Ovary (tissue), 9 donors: ENCODE data around the gene CHAD. TPM values are rescaled to one million over a fixed set of nuclear protein-coding genes. Genes with fewer than 3 reads are reported as not detected.

Experiments
- DNase-seq, 5 donors: peaks; one replicate each; pipeline ENCODE4 v3.0.0-alpha.2; 2019 to 2020
- H3K27ac ChIP-seq, 2 donors: fragments of 200-600 bp; one replicate each; pipeline versions ENCODE4 v1.5.1 to v1.8.0; 2019 to 2022
- H3K27me3 ChIP-seq: fragments of 200-600 bp; one replicate; pipeline ENCODE4 v1.8.0; 2022
- H3K36me3 ChIP-seq: fragments of 200-600 bp; sonication (generic); one replicate; pipeline ENCODE4 v1.5.1; 2019
- H3K4me1 ChIP-seq: one replicate; pipeline ENCODE4 v1.8.1; 2013; ENCODE audit warnings: mild to moderate bottlenecking, moderate library complexity; ENCODE audit not compliant: insufficient read depth
- H3K4me3 ChIP-seq: fragments of 200-600 bp; sonication (generic); one replicate; pipeline ENCODE4 v1.5.1; 2017
- H3K9me3 ChIP-seq, 2 donors: fragments of 200-600 bp in 1 of 2; sonication (generic) in 1 of 2; one replicate each; pipeline versions ENCODE4 v1.5.1 to v1.8.1; 2013 to 2019; ENCODE audit warnings: mild to moderate bottlenecking in 1 of 2, moderate library complexity in 1 of 2
- CTCF ChIP-seq, 3 donors: fragments of 450-650 bp in 2 of 3; fragments of 200-600 bp in 1 of 3; IDR thresholded peaks; one replicate each; pipeline versions ENCODE4 v1.5.1 to v1.8.0; 2016 to 2022; ENCODE audit warnings: antibody characterized with exemption in 3 of 3, mild to moderate bottlenecking in 1 of 3
- EP300 ChIP-seq: sonication (generic); formaldehyde crosslinking; IDR thresholded peaks from one replicate; pipeline ENCODE4 v1.6.1; 2017; ENCODE audit warnings: antibody characterized with exemption
- POLR2A ChIP-seq: fragments of 450-650 bp; IDR thresholded peaks from one replicate; pipeline ENCODE4 v1.6.1; 2017; ENCODE audit warnings: antibody characterized with exemption, mild to moderate bottlenecking, moderate library complexity
- WGBS, 3 donors: extraction: QIAGEN DNeasy Blood & Tissue Kit in 1 of 3; methylation state at CpG; one replicate each; pipeline versions ENCODE4 v1.1.5 to v1.1.7; 2013 to 2017; 5-methylcytosine and 5-hydroxymethylcytosine counted together
- intact Hi-C, 4 donors: fragments of 100-400 bp; cut with DNase I; formaldehyde crosslinking; loops; one replicate each; pipeline versions ENCODE4 v1.11.0 to v1.15.1; 2022 to 2023
- polyA plus RNA-seq, 2 donors: library from polyadenylated mRNA; stranded (reverse); fragments of 200-250 nt in 1 of 2; fragments of 350-450 nt in 1 of 2; fragmentation: Illumina TruSeq in 1 of 2; extraction: RNeasy Lipid Tissue Mini Kit (QIAGEN cat#74804) in 1 of 2; gene quantifications; one replicate each; pipeline ENCODE4 v1.2.3, GENCODE V29; 2013 to 2014
- total RNA-seq, 7 donors: library from RNA; depleted of rRNA in 2 of 7; stranded (reverse); fragments of >200 nt in 2 of 7; fragmentation: NEBNext Ultra II Directional in 3 of 7; extraction: Animal tissue kit (Norgen Biotek cat#: 25700) in 3 of 7; gene quantifications; one replicate each; pipeline versions ENCODE4 v1.1.0 to v1.2.4, GENCODE V29; 2016 to 2023
- donor health status: DM: no; HTN: no; CAD: no; lungs with moderate emphysema.
- donor health status: DM: no; HTN: no; CAD: no.
- donor health status: Bipolar disorder and iron deficiency.
- donor health status: DM: yes; HTN: yes; CAD: no.
- donor health status: DM: no; HTN: no; CAD: no.
- donor health status: DM: yes; HTN: yes; CAD: no.

Gene CHAD
- total and polyA plus RNA-seq, 9 donors: 0.18 to 2.5 (median 0.46) TPM; not detected in 1

DNA sequence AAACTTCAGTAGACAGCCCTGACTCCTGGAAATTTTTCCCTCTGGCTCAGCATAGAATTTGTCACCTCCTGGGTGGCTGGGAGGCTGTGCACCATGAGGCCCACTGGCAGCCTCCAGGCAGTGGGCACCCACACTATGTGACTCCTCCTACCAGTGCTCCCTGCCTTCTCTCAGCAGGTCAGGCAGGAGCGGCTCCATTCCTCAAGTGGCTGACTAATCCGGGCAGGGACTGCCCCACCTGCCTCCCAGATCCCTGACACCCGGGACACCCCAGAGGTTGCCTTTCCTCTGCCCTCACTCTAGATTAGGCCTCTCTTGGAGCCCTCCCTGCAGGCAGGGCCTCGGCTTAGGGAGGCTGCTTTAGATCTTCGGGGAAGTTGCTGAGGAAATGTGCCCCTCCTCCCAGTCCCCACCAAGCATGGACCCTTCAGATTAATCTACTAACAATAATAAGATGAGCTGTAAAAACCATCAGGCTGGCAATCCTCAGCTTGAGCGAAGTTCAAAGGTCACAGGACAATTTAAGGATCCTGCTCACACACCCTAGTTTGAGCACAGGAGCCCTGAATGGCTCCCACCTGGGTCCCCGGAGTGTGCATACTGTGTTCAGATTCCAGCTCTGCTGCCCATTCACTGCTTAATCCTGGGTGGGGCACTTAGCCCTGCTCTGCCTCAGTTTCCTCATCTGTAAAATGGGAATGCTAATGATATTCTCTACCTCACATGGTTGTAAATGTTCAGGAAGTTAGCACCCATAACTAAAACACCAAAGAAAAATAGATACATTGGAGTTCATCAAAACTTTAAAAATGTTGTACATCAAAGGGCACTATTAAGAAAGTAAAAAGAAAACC lies 29.6 kb upstream of the CHAD start:
- TF ChIP-seq POLR2A (no peak), CTCF (IDR thresholded peaks at IDR 0.05) (no peak), EP300 (no peak)
- H3K4me1 ChIP-seq: no peaks in the 10 kb centered on the region
- intact Hi-C loops: no loop called here
- DNase-seq: no peak
- H3K27me3 ChIP-seq: no peaks in the 10 kb centered on the region
- no peaks in the 10 kb centered on the region for H3K36me3 ChIP-seq
- WGBS, 3 donors: 82 to 87% (median 82%) methylated on average over 7 of the region's 7 CpGs
- H3K4me3 ChIP-seq: no peak overlapping the region
- H3K27ac ChIP-seq: no peak overlapping the region
- H3K9me3 ChIP-seq: no peaks in the 10 kb centered on the region

DNA sequence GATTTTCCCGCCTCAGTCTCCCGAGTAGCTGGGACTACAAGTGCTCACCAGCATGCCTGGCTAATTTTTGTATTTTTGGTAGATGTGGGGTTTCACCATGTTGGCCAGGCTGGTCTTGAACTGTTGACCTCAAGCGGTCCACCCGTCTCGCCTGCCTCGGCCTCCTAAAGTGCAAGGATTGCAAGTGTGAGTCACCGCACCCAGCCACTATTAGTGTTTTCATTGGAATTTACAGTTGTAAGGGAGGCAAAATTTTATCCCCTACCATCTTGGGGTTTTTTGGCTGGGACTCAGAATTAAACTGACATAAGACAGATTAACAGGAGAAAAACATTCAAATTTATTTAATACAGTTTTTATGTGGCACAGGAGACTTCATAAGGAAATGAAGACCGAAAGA lies 27.2 kb upstream of the CHAD start:
- intact Hi-C loops: no loop called here
- DNase-seq: no peak
- Histone ChIP-seq H3K27ac (no peak overlapping the region), H3K36me3 (no peaks in the 10 kb centered on the region), H3K4me1 (no peaks in the 10 kb centered on the region), H3K9me3 (no peaks in the 10 kb centered on the region), H3K4me3 (no peak overlapping the region), H3K27me3 (no peaks in the 10 kb centered on the region)
- WGBS, 3 donors: 89 to 93% (median 93%) methylated on average over 8 of the region's 8 CpGs
- no peak for TF ChIP-seq CTCF (IDR thresholded peaks at IDR 0.05)
- no peak for TF ChIP-seq POLR2A
- TF ChIP-seq EP300: no peak

DNA sequence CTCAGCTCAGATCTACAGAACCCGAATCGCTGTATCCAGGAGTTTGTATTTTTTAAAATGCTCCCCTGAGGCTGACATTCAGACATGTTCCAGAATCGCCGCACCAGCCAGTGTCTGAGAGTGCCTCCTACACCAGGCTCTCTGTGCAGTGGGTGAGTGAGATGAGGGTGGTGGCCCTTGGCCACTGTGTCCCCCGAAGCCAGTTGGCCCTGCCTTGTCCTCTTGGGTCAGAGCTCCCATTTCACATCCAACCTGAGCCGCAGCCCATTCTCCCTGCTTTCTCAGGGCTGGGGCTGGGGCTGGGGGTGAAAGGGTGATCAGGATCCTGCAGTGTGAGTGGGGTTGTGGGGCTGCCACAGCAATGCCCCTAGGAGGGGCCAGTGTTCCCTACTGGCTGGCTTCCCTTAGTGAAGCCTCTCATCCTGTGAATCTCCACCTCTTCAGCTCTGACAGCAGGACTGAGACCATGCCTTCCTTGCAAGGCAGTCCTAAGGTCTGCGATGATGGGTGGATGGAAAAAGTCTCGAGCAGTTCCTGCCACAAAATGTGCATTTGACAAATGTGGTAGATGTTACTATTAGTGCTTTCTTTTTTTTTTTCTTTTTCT lies 26.6 kb upstream of the CHAD start:
- Histone ChIP-seq H3K9me3 (no peaks in the 10 kb centered on the region), H3K4me1 (no peaks in the 10 kb centered on the region), H3K27me3 (no peaks in the 10 kb centered on the region), H3K4me3 (no peak overlapping the region), H3K27ac (no peak overlapping the region), H3K36me3 (no peaks in the 10 kb centered on the region)
- intact Hi-C loops: no loop called here
- DNase-seq: no peak
- TF ChIP-seq POLR2A (no peak), EP300 (no peak), CTCF (IDR thresholded peaks at IDR 0.05) (no peak)
- 85 to 93% (median 93%) methylated on average over 8 of the region's 8 CpGs for WGBS, 3 donors

- Histone ChIP-seq H3K4me3 (no peak overlapping the region), H3K9me3 (no peaks in the 10 kb centered on the region), H3K36me3 (no peaks in the 10 kb centered on the region), H3K4me1 (no peaks in the 10 kb centered on the region), H3K27ac (no peak overlapping the region), H3K27me3 (no peaks in the 10 kb centered on the region)
- no peak for DNase-seq
- intact Hi-C loops: no loop called here
- TF ChIP-seq EP300 (no peak), CTCF (IDR thresholded peaks at IDR 0.05) (no peak), POLR2A (no peak)
- 48 to 65% (median 56%) methylated on average over 3 of the region's 3 CpGs for WGBS, 3 donors
These were observed 25.1 kb upstream of the CHAD start for GRCh38 chr17:50493744-50494143.
